ENCODE measurements around the gene SH3BP1. TPM values are rescaled to one million over a fixed set of nuclear protein-coding genes. Genes with fewer than 3 reads are reported as not detected.
A peak's percentile ranks its signal among the peaks of the same experiment; 100 is the strongest.

Gene SH3BP1
- total and polyA plus RNA-seq, 2 of the 8 experiments (the other 6 are each of a cell fraction or from before 2014, with no cell fraction given): 23.9 to 40.3 TPM

- FAIRE-seq (no peak), DNase-seq (ENCODE audit: low read depth in 1 of 2, low spot score in 2 of 2) (no peak)
- H3K4ac ChIP-seq (replicated peaks; ENCODE audit: insufficient read length, low read depth, low read length): peak overlapping the region; percentile 32
- no peaks in the 10 kb centered on the region for H3K9me3 ChIP-seq (ENCODE audit: insufficient read depth in 2 of 2, low read depth in 1 of 2, low read length in 1 of 2)
- H3K79me1 ChIP-seq (ENCODE audit: low read depth, low read length): no peaks in the 10 kb centered on the region
- peaks cover 0 to 2% of the 10 kb centered on the region in 2 experiments for H4K20me1 ChIP-seq (replicated peaks in 1 of 2; ENCODE audit: control insufficient read depth in 1 of 2, insufficient read depth in 2 of 2, low read length in 2 of 2)
- POLR2A ChIA-PET (ENCODE audit: partially characterized antibody): interaction anchor here (0.5 to 5.4 kb wide), 11 partner anchors 10 to 64 kb away, joined by 3 to 32 read pairs (median 3); partner anchors contain the start of gene GGA1
- CTCF ChIA-PET (ENCODE audit: partially characterized antibody): interaction anchor here (0.8 to 11.1 kb wide), 16 partner anchors 8 to 134 kb away, joined by 3 to 140 read pairs (median 6); partner anchors contain the start of genes GGA1 and PDXP
- H3K23ac ChIP-seq (ENCODE audit: insufficient read length): no peak overlapping the region
- no peaks in the 10 kb centered on the region for H3K79me2 ChIP-seq (ENCODE audit: control insufficient read depth in 1 of 2, insufficient read depth in 2 of 2, low read length in 2 of 2)
- H2BK12ac ChIP-seq (ENCODE audit: low read depth, low read length): 0 out of 2 replicates have a peak overlapping the region, but pooled peaks have one; percentile 39
- 76% methylated on average over 9 of the region's 11 CpGs; no CpG with 5 or more reads in 1 of the 2 experiments for WGBS, 2 experiments (ENCODE audit: extremely low coverage in 1 of 2, insufficient coverage in 1 of 2, insufficient read length in 1 of 2, insufficient replicate concordance in 2 of 2, low coverage in 1 of 2, low lambda C conversion rate in 2 of 2, missing lambda C conversion rate in 1 of 2)
- no peak overlapping the region for H3K27ac ChIP-seq (ENCODE audit: low read depth, low read length)
- no peak overlapping the region; a peak in 1 of 8 replicates for H3K4me3 ChIP-seq (ENCODE audit: extremely low read depth in 1 of 4, insufficient read depth in 2 of 4, low read depth in 3 of 4, low read length in 4 of 4)
- H2BK120ac ChIP-seq (replicated peaks; ENCODE audit: low read depth, low read length): no peak overlapping the region
- peak overlapping the region; percentile 24; the same call in 1 of the 2 replicates for H2AK5ac ChIP-seq (ENCODE audit: low read depth, low read length)
- 0 out of 2 replicates have a peak overlapping the region, but pooled peaks have one; percentile 13 for H2BK20ac ChIP-seq (ENCODE audit: low read length)
- no peak overlapping the region for H3K9ac ChIP-seq (replicated peaks in 1 of 4; ENCODE audit: extremely low read depth in 1 of 4, low read depth in 3 of 4, low read length in 3 of 4)
- H3K23me2 ChIP-seq (ENCODE audit: low read depth, low read length): no peaks in the 10 kb centered on the region
- H4K91ac ChIP-seq (replicated peaks; ENCODE audit: insufficient read length, low read length): peak overlapping the region; percentile 25
- peak overlapping the region; percentile 4 for H3K56ac ChIP-seq (replicated peaks; ENCODE audit: insufficient read length, low read depth, low read length)
- no peak overlapping the region for H2AFZ ChIP-seq (ENCODE audit: low read length)
- peak overlapping the region; percentile 26 for H4K5ac ChIP-seq (ENCODE audit: insufficient read length, low read depth, low read length)
- H3K36me3 ChIP-seq (ENCODE audit: control insufficient read depth in 2 of 4, insufficient read depth in 4 of 4, low read length in 3 of 4): no peaks in the 10 kb centered on the region; a peak in 2 of 8 replicates
- H3K27me3 ChIP-seq (replicated peaks in 1 of 4; ENCODE audit: control insufficient read depth in 3 of 4, extremely low read depth in 1 of 4, insufficient read depth in 3 of 4, low read length in 3 of 4): no peaks in the 10 kb centered on the region
- H2BK5ac ChIP-seq (ENCODE audit: low read depth, low read length): peak overlapping the region; percentile 77; the same call in 1 of the 2 replicates
- H3K4me1 ChIP-seq (replicated peaks in 1 of 4; ENCODE audit: control insufficient read depth in 3 of 4, insufficient read depth in 4 of 4, low read length in 3 of 4): peaks cover 5 to 21% (median 17%) of the 10 kb centered on the region in 4 experiments
- H4K8ac ChIP-seq (ENCODE audit: extremely low read depth, insufficient read depth, low read length): no peak overlapping the region
- H3K4me2 ChIP-seq (ENCODE audit: insufficient read depth in 1 of 2, low read depth in 2 of 2, low read length in 2 of 2): peak overlapping the region in 1 of 2 experiments; percentile 43; a peak in 2 of 4 replicates
- H3K14ac ChIP-seq (ENCODE audit: insufficient read length): no peak overlapping the region
- peak overlapping the region; percentile 80 for H3K18ac ChIP-seq (ENCODE audit: extremely low read depth, low read length)
- peak overlapping the region; percentile 29; the same call in 1 of the 2 replicates for H2BK15ac ChIP-seq (ENCODE audit: low read length)
- no peak for TF ChIP-seq RXRA (IDR thresholded peaks at IDR 0.05; ENCODE audit: insufficient read depth, low read depth, low read length)
- TF ChIP-seq, protein P1, sequence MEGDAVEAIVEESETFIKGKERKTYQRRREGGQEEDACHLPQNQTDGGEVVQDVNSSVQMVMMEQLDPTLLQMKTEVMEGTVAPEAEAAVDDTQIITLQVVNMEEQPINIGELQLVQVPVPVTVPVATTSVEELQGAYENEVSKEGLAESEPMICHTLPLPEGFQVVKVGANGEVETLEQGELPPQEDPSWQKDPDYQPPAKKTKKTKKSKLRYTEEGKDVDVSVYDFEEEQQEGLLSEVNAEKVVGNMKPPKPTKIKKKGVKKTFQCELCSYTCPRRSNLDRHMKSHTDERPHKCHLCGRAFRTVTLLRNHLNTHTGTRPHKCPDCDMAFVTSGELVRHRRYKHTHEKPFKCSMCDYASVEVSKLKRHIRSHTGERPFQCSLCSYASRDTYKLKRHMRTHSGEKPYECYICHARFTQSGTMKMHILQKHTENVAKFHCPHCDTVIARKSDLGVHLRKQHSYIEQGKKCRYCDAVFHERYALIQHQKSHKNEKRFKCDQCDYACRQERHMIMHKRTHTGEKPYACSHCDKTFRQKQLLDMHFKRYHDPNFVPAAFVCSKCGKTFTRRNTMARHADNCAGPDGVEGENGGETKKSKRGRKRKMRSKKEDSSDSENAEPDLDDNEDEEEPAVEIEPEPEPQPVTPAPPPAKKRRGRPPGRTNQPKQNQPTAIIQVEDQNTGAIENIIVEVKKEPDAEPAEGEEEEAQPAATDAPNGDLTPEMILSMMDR (IDR thresholded peaks at IDR 0.05; ENCODE audit: control extremely low read depth in 1 of 3, insufficient read depth in 1 of 3, low read depth in 1 of 3, low read length in 3 of 3): no peak
- no peak for TF ChIP-seq SP4 (IDR thresholded peaks at IDR 0.05; ENCODE audit: low read length)
- TF ChIP-seq RBBP5 (IDR thresholded peaks at IDR 0.05; ENCODE audit: borderline replicate concordance, low read depth, low read length): no peak
- no peak for TF ChIP-seq YY1 (IDR thresholded peaks at IDR 0.05; ENCODE audit: low read depth, low read length)
- no peak for TF ChIP-seq SUZ12 (IDR thresholded peaks at IDR 0.05; ENCODE audit: low read length)
- TF ChIP-seq NRF1 (IDR thresholded peaks at IDR 0.05; ENCODE audit: low read depth, low read length): no peak
- no peak for TF ChIP-seq EGR1 (IDR thresholded peaks at IDR 0.05; ENCODE audit: borderline replicate concordance, low read depth, low read length)
- no peak for TF ChIP-seq GABPA (IDR thresholded peaks at IDR 0.05; ENCODE audit: borderline replicate concordance, insufficient read depth, low read length)
- no peak for TF ChIP-seq TEAD4 (IDR thresholded peaks at IDR 0.05; ENCODE audit: low read depth, low read length)
Observed at GRCh38 chr22:37633089-37633624, 6.3 kb upstream of the SH3BP1 start.

Measured in H1 (cell line).